Activated naive CD4-positive, alpha-beta T cell treated with anti-CD3 and anti-CD28 coated beads for 36 hours (primary cell): ENCODE results near the gene NBEA. TPM values are rescaled to one million over a fixed set of nuclear protein-coding genes. Genes with fewer than 3 reads are reported as not detected.

ENCODE experiments used
- CTCF ChIA-PET: fragments of 350-600 bp; sonication (Branson Sonifier 250); formaldehyde crosslinking; loops from one replicate; lab custom pipeline; 2021; ENCODE audit warnings: antibody characterized with exemption; lab: Charles Lee
- DNase-seq: peaks from one replicate; pipeline ENCODE4 v3.0.0-alpha.2; 2020
- H3K27ac Mint-ChIP-seq: one replicate; pipeline ENCODE4 v1.8.0; 2021; ENCODE audit warnings: mild to moderate bottlenecking, mixed read lengths
- H3K27me3 Mint-ChIP-seq: one replicate; pipeline ENCODE4 v1.8.0; 2021; ENCODE audit warnings: low read depth, mixed read lengths
- H3K36me3 Mint-ChIP-seq: one replicate; pipeline ENCODE4 v1.8.0; 2021; ENCODE audit warnings: low read depth, mixed read lengths
- H3K4me1 Mint-ChIP-seq: one replicate; pipeline ENCODE4 v1.8.0; 2021; ENCODE audit warnings: low read depth, mixed read lengths
- H3K4me3 Mint-ChIP-seq: one replicate; pipeline ENCODE4 v1.8.0; 2021; ENCODE audit warnings: mild to moderate bottlenecking, moderate library complexity, mixed read lengths
- H3K9me3 Mint-ChIP-seq: one replicate; pipeline ENCODE4 v1.8.0; 2021; ENCODE audit warnings: mixed read lengths
- intact Hi-C: fragments of 100-400 bp; cut with micrococcal nuclease; formaldehyde crosslinking; loops from one replicate; pipeline ENCODE4 v1.15.1; 2023
- total RNA-seq, 2 experiments: library from RNA; stranded (reverse); gene quantifications; one replicate each; pipeline ENCODE4 v1.2.3, GENCODE V29; 2021

The NBEA gene
- total RNA-seq, 2 experiments from 2014 or later, result 0.26 to 0.67 TPM

DNA sequence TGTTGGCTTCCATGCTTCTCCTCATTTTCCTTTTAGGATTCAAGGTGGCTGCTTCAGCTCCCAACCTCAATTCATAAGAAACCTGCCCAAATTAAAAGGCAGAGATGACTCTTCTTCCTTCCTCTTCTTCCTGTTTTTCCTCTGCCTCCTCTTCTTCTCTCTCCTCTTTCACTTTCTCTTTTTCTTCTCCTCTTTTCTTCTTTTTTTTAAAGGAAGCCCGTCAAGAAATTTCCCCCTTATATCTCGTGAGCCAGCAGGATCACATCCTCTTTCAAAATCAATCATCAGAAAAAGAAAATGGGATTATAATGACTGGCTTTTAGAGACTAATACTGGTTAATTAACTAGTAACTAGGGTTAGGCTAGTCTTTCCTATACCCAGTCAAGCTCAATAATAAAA lies 220.3 kb downstream of the NBEA start:
- no peak for DNase-seq
- no peaks in the 10 kb centered on the region for H3K36me3 Mint-ChIP-seq
- CTCF ChIA-PET, result no interaction called here
- intact Hi-C loops, result loop anchor here (5.0 kb wide), 1 partner anchor 1345 kb away; the partner anchor contains the start of gene RFC3
- H3K27ac Mint-ChIP-seq, result no peak overlapping the region
- no peaks in the 10 kb centered on the region for H3K27me3 Mint-ChIP-seq
- no peaks in the 10 kb centered on the region for H3K9me3 Mint-ChIP-seq
- peaks cover 6% of the 10 kb centered on the region for H3K4me1 Mint-ChIP-seq
- H3K4me3 Mint-ChIP-seq, result no peak overlapping the region

DNA sequence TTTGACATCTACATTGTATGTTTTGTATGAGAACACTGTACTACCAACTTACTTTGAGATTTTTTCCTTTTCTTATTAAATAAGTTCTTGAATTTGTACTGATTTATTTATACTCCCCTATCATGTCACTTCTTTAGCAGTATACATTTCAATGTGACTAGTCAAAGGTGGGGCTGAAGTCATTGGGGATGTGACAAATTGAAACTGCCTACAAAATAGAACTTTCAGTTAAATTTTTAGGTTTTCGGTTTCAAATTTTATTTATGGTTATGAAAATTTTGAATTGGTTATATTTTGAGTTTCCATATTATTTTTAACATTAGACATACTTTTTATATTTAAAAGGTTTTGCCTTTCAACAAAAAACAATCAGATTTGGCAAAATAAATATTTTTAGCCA lies 221.6 kb downstream of the NBEA start:
- Mint-ChIP-seq H3K9me3 (no peaks in the 10 kb centered on the region), H3K27ac (no peak overlapping the region), H3K4me1 (peaks cover 6% of the 10 kb centered on the region), H3K27me3 (no peaks in the 10 kb centered on the region), H3K4me3 (no peak overlapping the region), H3K36me3 (no peaks in the 10 kb centered on the region)
- CTCF ChIA-PET, result interaction anchor here (0.7 kb wide), 2 partner anchors 76 to 478 kb away, joined by 3 to 4 read pairs; no protein-coding TSS in a partner anchor
- intact Hi-C loops, result loop anchor here (1.0 to 5.0 kb wide), 5 partner anchors 221 to 1935 kb away; partner anchors contain the start of genes NBEA and RFC3
- DNase-seq, result no peak

- CTCF ChIA-PET, result interaction anchor here (0.7 to 1.3 kb wide), 2 partner anchors 9 to 76 kb away, joined by 4 read pairs; no protein-coding TSS in a partner anchor
- Mint-ChIP-seq H3K36me3 (no peaks in the 10 kb centered on the region), H3K27me3 (no peaks in the 10 kb centered on the region), H3K4me3 (no peak overlapping the region), H3K4me1 (peaks cover 6% of the 10 kb centered on the region), H3K27ac (no peak overlapping the region), H3K9me3 (no peaks in the 10 kb centered on the region)
- DNase-seq, result no peak
- intact Hi-C loops, result loop anchor here (1.0 to 5.0 kb wide), 5 partner anchors 222 to 1936 kb away; partner anchors contain the start of genes NBEA and RFC3
Measured at GRCh38 chr13:35164324-35164932, 222.4 kb downstream of the NBEA start.

- Mint-ChIP-seq H3K36me3 (no peaks in the 10 kb centered on the region), H3K9me3 (no peaks in the 10 kb centered on the region), H3K27me3 (no peaks in the 10 kb centered on the region), H3K27ac (no peak overlapping the region), H3K4me3 (no peak overlapping the region), H3K4me1 (peaks cover 6% of the 10 kb centered on the region)
- no peak for DNase-seq
- CTCF ChIA-PET, result interaction anchor here (0.7 to 1.3 kb wide), 2 partner anchors 9 to 23 kb away, joined by 3 to 4 read pairs; no protein-coding TSS in a partner anchor
- intact Hi-C loops, result loop anchor here (2.0 kb wide), 3 partner anchors 222 to 1622 kb away; partner anchors contain the start of gene NBEA
Measured at GRCh38 chr13:35165205-35165604, 223.1 kb downstream of the NBEA start.

DNA sequence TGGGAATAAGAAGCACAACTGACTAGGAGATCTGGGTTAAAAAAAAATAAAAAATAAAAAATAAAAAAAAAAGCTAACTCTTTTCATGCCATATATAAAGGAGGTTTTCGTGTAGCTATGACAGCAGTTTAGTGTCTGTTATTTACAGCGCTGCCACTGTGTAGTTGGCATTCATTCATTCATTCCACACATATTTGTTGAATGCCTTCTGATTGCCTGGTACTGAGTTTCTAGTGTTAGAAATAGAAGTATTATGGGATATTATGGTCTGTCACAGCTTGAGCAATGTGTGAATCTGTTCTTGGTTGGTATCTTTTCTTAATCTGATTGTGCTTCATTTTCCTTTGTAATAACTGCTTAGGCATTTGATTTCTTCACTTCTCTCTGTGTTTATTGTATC lies 237.4 kb downstream of the NBEA start:
- H3K27me3 Mint-ChIP-seq, result no peaks in the 10 kb centered on the region
- DNase-seq, result no peak
- no peaks in the 10 kb centered on the region for H3K9me3 Mint-ChIP-seq
- CTCF ChIA-PET, result interaction anchor here (1.2 kb wide), 1 partner anchor 12 kb away, joined by 3 read pairs; no protein-coding TSS in a partner anchor
- no peaks in the 10 kb centered on the region for H3K4me1 Mint-ChIP-seq
- no peaks in the 10 kb centered on the region for H3K36me3 Mint-ChIP-seq
- no peak overlapping the region for H3K4me3 Mint-ChIP-seq
- no peak overlapping the region for H3K27ac Mint-ChIP-seq
- intact Hi-C loops, result no loop called here

DNA sequence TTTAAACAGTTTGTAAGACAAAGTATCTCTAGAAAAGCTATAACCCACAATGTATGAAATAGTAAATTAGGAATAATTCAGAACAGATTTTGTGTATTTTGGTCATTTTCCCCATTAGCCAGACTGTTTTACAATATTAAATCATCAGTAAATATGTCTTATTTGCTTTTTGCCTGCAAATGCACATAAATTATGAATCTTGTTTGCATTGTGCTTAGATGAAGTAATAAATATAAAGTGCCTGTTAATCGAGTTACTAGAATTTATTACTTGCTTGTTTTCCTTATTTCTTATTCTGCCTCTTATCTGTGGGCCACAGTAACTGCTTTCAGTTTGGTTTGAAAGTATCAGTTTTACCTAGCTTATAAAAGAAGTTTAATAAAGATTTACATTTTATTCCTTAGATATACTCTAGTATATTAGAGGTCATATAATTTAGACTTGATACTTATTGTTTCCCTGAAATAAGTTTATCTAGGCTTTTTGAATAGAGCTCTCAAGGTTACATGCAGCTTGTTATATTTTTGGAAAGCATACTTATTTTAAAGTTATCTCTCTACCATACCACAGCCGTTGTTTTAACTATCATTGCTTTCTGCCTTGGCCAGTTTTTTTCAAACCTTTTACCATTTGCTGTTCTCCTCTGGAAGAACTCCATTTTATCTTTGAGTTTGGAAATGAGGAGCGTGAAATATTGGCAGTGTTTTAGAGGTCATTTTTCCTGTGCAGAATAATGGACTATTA lies 238.0 kb downstream of the NBEA start:
- Mint-ChIP-seq H3K27ac (no peak overlapping the region), H3K9me3 (no peaks in the 10 kb centered on the region), H3K27me3 (no peaks in the 10 kb centered on the region), H3K4me3 (no peak overlapping the region), H3K36me3 (no peaks in the 10 kb centered on the region), H3K4me1 (no peaks in the 10 kb centered on the region)
- intact Hi-C loops, result no loop called here
- CTCF ChIA-PET, result interaction anchor here (0.9 to 1.2 kb wide), 2 partner anchors 9 to 12 kb away, joined by 3 read pairs; no protein-coding TSS in a partner anchor
- DNase-seq, result no peak

GRCh38 chr13:35190241-35190640 lies 248.2 kb downstream of the NBEA start:
- no peaks in the 10 kb centered on the region for H3K27me3 Mint-ChIP-seq
- H3K36me3 Mint-ChIP-seq, result peaks cover 1% of the 10 kb centered on the region
- H3K27ac Mint-ChIP-seq, result no peak overlapping the region
- CTCF ChIA-PET, result no interaction called here
- H3K9me3 Mint-ChIP-seq, result peaks cover 9% of the 10 kb centered on the region
- H3K4me1 Mint-ChIP-seq, result no peaks in the 10 kb centered on the region
- H3K4me3 Mint-ChIP-seq, result no peak overlapping the region
- intact Hi-C loops, result no loop called here
- no peak for DNase-seq

DNA sequence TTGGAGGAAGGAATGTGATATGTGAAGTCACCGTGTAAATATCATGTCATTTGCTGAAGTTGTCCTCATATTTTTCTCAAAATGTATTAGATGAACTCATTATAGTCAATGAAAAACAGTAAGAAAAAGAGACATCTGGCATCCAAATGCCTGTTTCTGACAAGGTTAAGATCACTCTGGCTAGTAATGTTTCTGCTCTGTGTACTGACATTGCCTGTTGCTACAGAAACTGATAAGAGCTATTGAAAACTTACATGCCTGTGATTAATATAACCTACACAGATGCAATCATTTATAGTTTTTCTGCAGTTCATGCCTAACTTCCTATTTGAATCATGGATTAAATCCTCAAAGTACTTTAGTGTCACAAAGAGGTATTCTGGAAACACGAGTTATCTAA lies 249.8 kb downstream of the NBEA start:
- CTCF ChIA-PET, result no interaction called here
- no peak overlapping the region for H3K4me3 Mint-ChIP-seq
- H3K9me3 Mint-ChIP-seq, result peaks cover 9% of the 10 kb centered on the region
- H3K4me1 Mint-ChIP-seq, result no peaks in the 10 kb centered on the region
- intact Hi-C loops, result no loop called here
- H3K36me3 Mint-ChIP-seq, result peaks cover 1% of the 10 kb centered on the region
- no peak overlapping the region for H3K27ac Mint-ChIP-seq
- DNase-seq, result no peak
- H3K27me3 Mint-ChIP-seq, result no peaks in the 10 kb centered on the region

DNA sequence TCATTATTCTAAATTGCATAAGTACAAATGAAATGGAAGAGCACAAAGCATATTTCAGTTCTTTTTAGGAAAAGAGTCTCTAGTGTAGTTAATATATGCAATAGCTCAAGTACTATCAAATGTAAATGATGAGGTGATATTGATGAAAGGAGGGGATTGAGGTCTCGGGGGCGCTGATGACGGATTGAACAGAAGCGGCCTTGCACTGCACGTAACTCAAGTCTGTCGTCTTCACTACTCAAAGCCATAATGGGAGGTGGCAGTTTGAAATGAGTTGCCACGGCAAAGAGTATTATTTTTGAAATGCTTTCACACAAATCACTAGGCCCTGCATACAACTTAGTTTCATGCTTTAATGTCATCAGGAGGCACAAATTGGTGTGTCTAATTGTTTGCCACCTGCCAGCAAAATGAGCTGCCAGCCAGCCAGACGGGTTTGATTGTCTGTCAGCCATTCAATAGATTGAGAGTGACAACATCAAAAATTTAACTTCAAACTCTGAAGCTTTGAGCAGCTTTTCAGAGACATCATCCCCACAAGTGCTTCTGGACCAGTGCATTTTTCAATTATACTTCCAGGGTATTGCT lies 256.6 kb downstream of the NBEA start:
- H3K36me3 Mint-ChIP-seq, result no peaks in the 10 kb centered on the region
- no peak overlapping the region for H3K27ac Mint-ChIP-seq
- no peaks in the 10 kb centered on the region for H3K9me3 Mint-ChIP-seq
- no peaks in the 10 kb centered on the region for H3K27me3 Mint-ChIP-seq
- DNase-seq, result no peak
- H3K4me3 Mint-ChIP-seq, result no peak overlapping the region
- H3K4me1 Mint-ChIP-seq, result no peaks in the 10 kb centered on the region
- intact Hi-C loops, result no loop called here
- CTCF ChIA-PET, result no interaction called here

GRCh38 chr13:35208587-35208986 lies 266.5 kb downstream of the NBEA start:
- CTCF ChIA-PET, result no interaction called here
- H3K4me3 Mint-ChIP-seq, result no peak overlapping the region
- H3K4me1 Mint-ChIP-seq, result no peaks in the 10 kb centered on the region
- H3K27ac Mint-ChIP-seq, result no peak overlapping the region
- H3K27me3 Mint-ChIP-seq, result no peaks in the 10 kb centered on the region
- H3K9me3 Mint-ChIP-seq, result no peaks in the 10 kb centered on the region
- intact Hi-C loops, result no loop called here
- no peaks in the 10 kb centered on the region for H3K36me3 Mint-ChIP-seq
- DNase-seq, result no peak

DNA sequence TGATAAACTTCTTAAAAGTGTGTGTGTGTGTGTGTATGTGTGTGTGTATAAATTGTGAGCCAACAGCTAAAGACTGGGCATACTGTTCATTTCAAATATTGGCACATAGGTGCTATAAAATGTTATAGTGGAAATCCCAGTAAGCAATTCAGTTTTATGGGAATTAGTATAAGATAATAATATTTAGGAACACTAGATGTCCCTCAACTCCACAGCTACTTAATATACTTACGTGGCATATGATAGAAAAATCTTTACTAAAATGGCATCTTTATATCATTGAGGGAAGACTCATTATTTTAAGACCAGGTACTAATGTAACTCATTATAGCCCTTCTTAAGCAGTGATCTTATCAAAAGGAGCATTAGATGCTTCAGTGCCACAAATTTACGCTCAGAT lies 268.2 kb downstream of the NBEA start:
- H3K4me3 Mint-ChIP-seq, result no peak overlapping the region
- CTCF ChIA-PET, result no interaction called here
- intact Hi-C loops, result loop anchor here (2.0 kb wide), 1 partner anchor 511 kb away; no protein-coding TSS in a partner anchor
- H3K4me1 Mint-ChIP-seq, result no peaks in the 10 kb centered on the region
- no peaks in the 10 kb centered on the region for H3K27me3 Mint-ChIP-seq
- no peak for DNase-seq
- H3K36me3 Mint-ChIP-seq, result no peaks in the 10 kb centered on the region
- no peaks in the 10 kb centered on the region for H3K9me3 Mint-ChIP-seq
- H3K27ac Mint-ChIP-seq, result no peak overlapping the region

- H3K9me3 Mint-ChIP-seq, result no peaks in the 10 kb centered on the region
- CTCF ChIA-PET, result no interaction called here
- no peaks in the 10 kb centered on the region for H3K36me3 Mint-ChIP-seq
- H3K27ac Mint-ChIP-seq, result no peak overlapping the region
- no peaks in the 10 kb centered on the region for H3K27me3 Mint-ChIP-seq
- no peak for DNase-seq
- intact Hi-C loops, result loop anchor here (2.0 kb wide), 1 partner anchor 509 kb away; no protein-coding TSS in a partner anchor
- no peak overlapping the region for H3K4me3 Mint-ChIP-seq
- no peaks in the 10 kb centered on the region for H3K4me1 Mint-ChIP-seq
Measured at GRCh38 chr13:35211949-35212348, 269.9 kb downstream of the NBEA start.
